ENCODE data around the gene FHIP2A.
"Not testable (repeated sequence)": the region's sequence is repeated elsewhere in the genome, so short reads cannot be mapped to it uniquely, and the experiment has no call there.

GRCh38 chr10:114775082-114775481, 46.5 kb upstream of the FHIP2A start:
- not testable (repeated sequence) for TF ChIP-seq CTCF (IDR thresholded peaks at IDR 0.05; ENCODE audit: low read length); EZH2 (IDR thresholded peaks at IDR 0.05; ENCODE audit: borderline replicate concordance, low read length)
